ENCODE data around the gene TEX22. TPM values are rescaled to one million over a fixed set of nuclear protein-coding genes. Genes with fewer than 3 reads are reported as not detected.
A peak's percentile ranks its signal among the peaks of the same experiment; 100 is the strongest.

The TEX22 gene
- total RNA-seq, 1 donor from 2014 or later: 5.7 TPM

GRCh38 chr14:105412771-105413543 is 14.6 kb downstream of the TEX22 start:
- intact Hi-C loops (cut with micrococcal nuclease): no loop called here
- no peaks in the 10 kb centered on the region for H3K9me3 Mint-ChIP-seq
- peaks cover 3% of the 10 kb centered on the region for H3K36me3 Mint-ChIP-seq (ENCODE audit: low read depth)
- no peak for DNase-seq
- H3K4me1 Mint-ChIP-seq: peaks cover 4% of the 10 kb centered on the region
- H3K4me3 Mint-ChIP-seq: peak overlapping the region; percentile 23
- H3K27me3 Mint-ChIP-seq: peaks cover 29% of the 10 kb centered on the region
- H3K27ac Mint-ChIP-seq: no peak overlapping the region

GRCh38 chr14:105413544-105413886 is 15.2 kb downstream of the TEX22 start:
- peaks cover 29% of the 10 kb centered on the region for H3K27me3 Mint-ChIP-seq
- no peak overlapping the region for H3K4me3 Mint-ChIP-seq
- no peaks in the 10 kb centered on the region for H3K9me3 Mint-ChIP-seq
- H3K27ac Mint-ChIP-seq: no peak overlapping the region
- intact Hi-C loops (cut with micrococcal nuclease): no loop called here
- peaks cover 6% of the 10 kb centered on the region for H3K4me1 Mint-ChIP-seq
- no peak for DNase-seq
- peaks cover 3% of the 10 kb centered on the region for H3K36me3 Mint-ChIP-seq (ENCODE audit: low read depth)

- H3K4me1 Mint-ChIP-seq: peaks cover 10% of the 10 kb centered on the region
- H3K36me3 Mint-ChIP-seq (ENCODE audit: low read depth): peaks cover 3% of the 10 kb centered on the region
- H3K4me3 Mint-ChIP-seq: peak overlapping the region; percentile 68
- DNase-seq: peak; percentile 91
- intact Hi-C loops (cut with micrococcal nuclease): loop anchor here (1.0 to 5.0 kb wide), 4 partner anchors 10 to 427 kb away; partner anchors contain the start of genes CLBA1 and TEX22
- H3K27ac Mint-ChIP-seq: peak overlapping the region; percentile 48
- peaks cover 22% of the 10 kb centered on the region for H3K27me3 Mint-ChIP-seq
- no peaks in the 10 kb centered on the region for H3K9me3 Mint-ChIP-seq
These were observed 16.4 kb downstream of the TEX22 start for GRCh38 chr14:105414456-105415371.

GRCh38 chr14:105415481-105416428 is 17.4 kb downstream of the TEX22 start:
- Mint-ChIP-seq H3K4me1 (peaks cover 11% of the 10 kb centered on the region), H3K36me3 (ENCODE audit: low read depth) (peaks cover under 1% of the 10 kb centered on the region), H3K9me3 (no peaks in the 10 kb centered on the region), H3K27ac (no peak overlapping the region), H3K27me3 (peaks cover 12% of the 10 kb centered on the region), H3K4me3 (peak overlapping the region; percentile 68)
- intact Hi-C loops (cut with micrococcal nuclease): loop anchor here (1.0 to 5.0 kb wide), 4 partner anchors 11 to 428 kb away; partner anchors contain the start of genes CLBA1 and TEX22
- DNase-seq: no peak

- Mint-ChIP-seq H3K27me3 (peaks cover 7% of the 10 kb centered on the region), H3K36me3 (ENCODE audit: low read depth) (peaks cover 5% of the 10 kb centered on the region), H3K27ac (no peak overlapping the region), H3K4me3 (peak overlapping the region; percentile 18), H3K4me1 (peaks cover 14% of the 10 kb centered on the region), H3K9me3 (no peaks in the 10 kb centered on the region)
- DNase-seq: no peak
- intact Hi-C loops (cut with micrococcal nuclease): loop anchor here (5.0 kb wide), 1 partner anchor 429 kb away; the partner anchor contains the start of gene CLBA1
These were observed 18.3 kb downstream of the TEX22 start for GRCh38 chr14:105416671-105417070.

- H3K4me1 Mint-ChIP-seq: peaks cover 24% of the 10 kb centered on the region
- intact Hi-C loops (cut with micrococcal nuclease): loop anchor here (2.0 to 5.0 kb wide), 2 partner anchors 73 to 430 kb away; partner anchors contain the start of genes CLBA1 and TEDC1
- H3K4me3 Mint-ChIP-seq: no peak overlapping the region
- peaks cover 5% of the 10 kb centered on the region for H3K27me3 Mint-ChIP-seq
- H3K27ac Mint-ChIP-seq: no peak overlapping the region
- DNase-seq: no peak
- H3K36me3 Mint-ChIP-seq (ENCODE audit: low read depth): peaks cover 10% of the 10 kb centered on the region
- H3K9me3 Mint-ChIP-seq: no peaks in the 10 kb centered on the region
These were observed 19.4 kb downstream of the TEX22 start for GRCh38 chr14:105417690-105418121.

- no peaks in the 10 kb centered on the region for H3K27me3 Mint-ChIP-seq
- peaks cover 23% of the 10 kb centered on the region for H3K4me1 Mint-ChIP-seq
- DNase-seq: no peak
- peaks cover 12% of the 10 kb centered on the region for H3K36me3 Mint-ChIP-seq (ENCODE audit: low read depth)
- no peaks in the 10 kb centered on the region for H3K9me3 Mint-ChIP-seq
- peak overlapping the region; percentile 72 for H3K4me3 Mint-ChIP-seq
- intact Hi-C loops (cut with micrococcal nuclease): loop anchor here (2.0 to 5.0 kb wide), 2 partner anchors 72 to 431 kb away; partner anchors contain the start of genes CLBA1 and TEDC1
- peak overlapping the region; percentile 16 for H3K27ac Mint-ChIP-seq
These were observed 20.2 kb downstream of the TEX22 start for GRCh38 chr14:105418269-105419194.

- intact Hi-C loops (cut with micrococcal nuclease): loop anchor here (2.0 to 5.0 kb wide), 2 partner anchors 71 to 432 kb away; partner anchors contain the start of genes CLBA1 and TEDC1
- Mint-ChIP-seq H3K27ac (peak within 1 kb of the TSS; percentile 92), H3K4me3 (peak within 1 kb of the TSS; percentile 94), H3K9me3 (no peaks in the 10 kb centered on the region), H3K27me3 (no peaks in the 10 kb centered on the region), H3K4me1 (peaks cover 25% of the 10 kb centered on the region), H3K36me3 (ENCODE audit: low read depth) (peaks cover 14% of the 10 kb centered on the region)
- peak; percentile 87 for DNase-seq
These were observed 21.1 kb downstream of the TEX22 start, which contains the start of gene MTA1 for GRCh38 chr14:105419195-105420091. TSS of gene MTA1 (plus strand) at chr14:105419827. CDS start at chr14:105420036, 209 bp downstream.

GRCh38 chr14:105420101-105420973 is 22.0 kb downstream of the TEX22 start:
- peak; percentile 68 for DNase-seq
- H3K4me1 Mint-ChIP-seq: peaks cover 23% of the 10 kb centered on the region
- intact Hi-C loops (cut with micrococcal nuclease): no loop called here
- H3K27me3 Mint-ChIP-seq: no peaks in the 10 kb centered on the region
- peaks cover 14% of the 10 kb centered on the region for H3K36me3 Mint-ChIP-seq (ENCODE audit: low read depth)
- H3K4me3 Mint-ChIP-seq: peak overlapping the region; percentile 94
- H3K27ac Mint-ChIP-seq: peak overlapping the region; percentile 92
- no peaks in the 10 kb centered on the region for H3K9me3 Mint-ChIP-seq

- Mint-ChIP-seq H3K36me3 (ENCODE audit: low read depth) (peaks cover 14% of the 10 kb centered on the region), H3K4me3 (peak overlapping the region; percentile 94), H3K27ac (peak overlapping the region; percentile 92), H3K9me3 (no peaks in the 10 kb centered on the region), H3K4me1 (peaks cover 23% of the 10 kb centered on the region), H3K27me3 (no peaks in the 10 kb centered on the region)
- intact Hi-C loops (cut with micrococcal nuclease): no loop called here
- no peak for DNase-seq
These were observed 22.8 kb downstream of the TEX22 start for GRCh38 chr14:105420974-105421674.

Measured in activated CD4-positive, alpha-beta T cell treated with anti-CD3 and anti-CD28 coated beads, Interleukin-2, amount 10 ng/mL, durations not matched to agents 24 days and 14 days (primary cell).